H1 (cell line): ENCODE measurements around the gene PIAS4. TPM values are rescaled to one million over a fixed set of nuclear protein-coding genes. Genes with fewer than 3 reads are reported as not detected.

Experiments
- BCL11A ChIP-seq, 2 experiments: IDR thresholded peaks; one replicate each; pipeline ENCODE4 v1.6.1; 2011; ENCODE audit warnings: low read depth in 2 of 2, low read length in 2 of 2, mild to moderate bottlenecking in 2 of 2
- CHD2 ChIP-seq: IDR thresholded peaks from 2 replicates; pipeline ENCODE4 v1.6.1; 2012; ENCODE audit warnings: low read length, improper control_type of control experiment
- EGR1 ChIP-seq: IDR thresholded peaks from 2 replicates; pipeline ENCODE4 v1.6.1; 2011; ENCODE audit warnings: low read depth, low read length, borderline replicate concordance
- JUND ChIP-seq: IDR thresholded peaks from 2 replicates; pipeline ENCODE4 v1.6.1; 2011; ENCODE audit warnings: mild to moderate bottlenecking, improper control_type of control experiment, low read length
- KDM5A ChIP-seq: fragments of 200-600 bp; IDR thresholded peaks from 2 replicates; pipeline ENCODE4 v1.7.1; 2012; ENCODE audit warnings: mild to moderate bottlenecking, low read length, inconsistent platforms, mixed read lengths
- RXRA ChIP-seq: IDR thresholded peaks from 2 replicates; pipeline ENCODE4 v1.6.1; 2011; ENCODE audit warnings: low read depth, mild to moderate bottlenecking, low read length, moderate library complexity; ENCODE audit not compliant: insufficient read depth
- polyA plus RNA-seq, 7 experiments: library from polyadenylated mRNA; depleted of rRNA in 3 of 7; stranded (reverse) in 5 of 7; unstranded in 2 of 7; fragments of >200 nt in 5 of 7; fragments of 200-250 nt in 2 of 7; gene quantifications; 1 replicate in 5 of 7; 2 replicates in 1 of 7; 4 replicates in 1 of 7; pipeline versions ENCODE4 v1.2.1 to v1.2.3, GENCODE V29; 2011 to 2013; ENCODE audit warnings: missing spikeins in 2 of 7, mixed read lengths in 2 of 7
- total RNA-seq: library from RNA; stranded (reverse); fragmentation: NEBNext Ultra II Directional; extraction: Animal tissue kit (Norgen Biotek cat#: 25700); gene quantifications from 2 replicates; pipeline ENCODE4 v1.2.1, GENCODE V29; 2021

The PIAS4 gene
- total and polyA plus RNA-seq, 2 of the 8 experiments (the other 6 are each of a cell fraction or from before 2014, with no cell fraction given) = 30.2 to 51.4 TPM

- TF ChIP-seq EGR1 = no peak
- no peak for TF ChIP-seq KDM5A
- TF ChIP-seq JUND = no peak
- no peak for TF ChIP-seq BCL11A (IDR thresholded peaks at IDR 0.05; ENCODE audit: low read depth in 2 of 2, low read length in 2 of 2)
- no peak for TF ChIP-seq CHD2
- no peak for TF ChIP-seq RXRA
Observed at GRCh38 chr19:4038057-4038456, 30.5 kb downstream of the PIAS4 start (continued).
